Esophagus muscularis mucosa (tissue), 4 donors: ENCODE measurements around the gene ELOB. TPM values are rescaled to one million over a fixed set of nuclear protein-coding genes. Genes with fewer than 3 reads are reported as not detected.
A peak's percentile ranks its signal among the peaks of the same experiment; 100 is the strongest.

Source experiments
- DNase-seq: peaks from one replicate; pipeline ENCODE4 v3.0.0-alpha.2; 2017; ENCODE audit errors: extremely low spot score
- H3K27ac ChIP-seq, 4 donors: fragments of 200-600 bp; sonication (generic); replicated peaks in 1 of 4; 1 replicate in 3 of 4; 2 replicates in 1 of 4; pipeline ENCODE4 v1.5.1; 2016 to 2019; ENCODE audit warnings: mild to moderate bottlenecking in 1 of 4
- H3K27me3 ChIP-seq, 4 donors: fragments of 200-600 bp; sonication (generic); one replicate each; pipeline versions ENCODE4 v1.5.1 to v1.6.0; 2016 to 2019
- H3K36me3 ChIP-seq, 4 donors: fragments of 200-600 bp; sonication (generic); one replicate each; pipeline ENCODE4 v1.5.1; 2016 to 2019
- H3K4me1 ChIP-seq, 4 donors: fragments of 200-600 bp; sonication (generic); one replicate each; pipeline ENCODE4 v1.5.1; 2016 to 2019
- H3K4me3 ChIP-seq, 4 donors: fragments of 200-600 bp; sonication (generic); 1 replicate in 2 of 4; 2 replicates in 2 of 4; pipeline ENCODE4 v1.5.1; 2016 to 2019; ENCODE audit warnings: mild to moderate bottlenecking in 4 of 4, moderate library complexity in 1 of 4
- H3K9me3 ChIP-seq, 4 donors: fragments of 200-600 bp; sonication (generic); 1 replicate in 3 of 4; 2 replicates in 1 of 4; pipeline ENCODE4 v1.5.1; 2016 to 2019
- CTCF ChIP-seq, 3 experiments: fragments of 200-600 bp in 2 of 3; fragments of 450-650 bp in 1 of 3; sonication (generic) in 2 of 3; IDR thresholded peaks; one replicate each; pipeline ENCODE4 v1.5.1; 2017 to 2019; ENCODE audit warnings: antibody characterized with exemption in 3 of 3, mild to moderate bottlenecking in 2 of 3, moderate library complexity in 1 of 3
- EP300 ChIP-seq: sonication (generic); formaldehyde crosslinking; IDR thresholded peaks from one replicate; pipeline ENCODE4 v1.6.1; 2017; ENCODE audit warnings: antibody characterized with exemption
- POLR2A ChIP-seq: fragments of 450-650 bp; IDR thresholded peaks from one replicate; pipeline ENCODE4 v1.6.1; 2017; ENCODE audit warnings: antibody characterized with exemption, moderate library complexity, mild to moderate bottlenecking, low read depth
- POLR2AphosphoS5 ChIP-seq, 2 donors: sonication (generic); formaldehyde crosslinking; IDR thresholded peaks; one replicate each; pipeline ENCODE4 v1.6.1; 2017; ENCODE audit warnings: antibody characterized with exemption in 2 of 2
- WGBS: methylation state at CpG from one replicate; pipeline ENCODE4 v1.1.5; 2018; 5-methylcytosine and 5-hydroxymethylcytosine counted together
- intact Hi-C: fragments of 100-400 bp; cut with DNase I; formaldehyde crosslinking; loops from one replicate; pipeline ENCODE4 v1.15.1; 2023
- total RNA-seq, 4 donors: library from RNA; depleted of rRNA; stranded (reverse); fragments of >200 nt; gene quantifications; one replicate each; pipeline versions ENCODE4 v1.1.0 to v1.2.1, GENCODE V29; 2016

ELOB gene
- total RNA-seq, 4 donors from 2014 or later, result 199 to 229 (median 213) TPM

- Histone ChIP-seq H3K4me3 (peak overlapping the region; percentile 39 to 53 (median 42)), H3K4me1 (peaks cover 6 to 14% (median 12%) of the 10 kb centered on the region in 4 donors), H3K9me3 (no peaks in the 10 kb centered on the region), H3K27me3 (peaks cover 0 to 64% (median 29%) of the 10 kb centered on the region in 4 donors), H3K36me3 (no peaks in the 10 kb centered on the region), H3K27ac (no peak overlapping the region)
- intact Hi-C loops, result no loop called here
- WGBS, result 44% methylated on average over 14 of the region's 79 CpGs
- DNase-seq, result no peak
- no peak for TF ChIP-seq POLR2A
- TF ChIP-seq CTCF (IDR thresholded peaks at IDR 0.05), result no peak
- no peak for TF ChIP-seq POLR2AphosphoS5 (IDR thresholded peaks at IDR 0.05)
- no peak for TF ChIP-seq EP300
These were observed 8.3 kb upstream of the ELOB start for GRCh38 chr16:2785101-2785991.

- Histone ChIP-seq H3K4me3 (peak overlapping the region; percentile 39 to 53 (median 42)), H3K27ac (no peak overlapping the region), H3K4me1 (peaks cover 6 to 14% (median 12%) of the 10 kb centered on the region in 4 donors), H3K36me3 (no peaks in the 10 kb centered on the region), H3K27me3 (peaks cover 0 to 55% (median 28%) of the 10 kb centered on the region in 4 donors), H3K9me3 (no peaks in the 10 kb centered on the region)
- no peak for DNase-seq
- TF ChIP-seq POLR2A (no peak), CTCF (IDR thresholded peaks at IDR 0.05) (no peak), EP300 (no peak), POLR2AphosphoS5 (IDR thresholded peaks at IDR 0.05) (no peak)
- intact Hi-C loops, result no loop called here
- 55% methylated on average over 2 of the region's 15 CpGs for WGBS
These were observed 7.4 kb upstream of the ELOB start for GRCh38 chr16:2784358-2785100.

GRCh38 chr16:2783581-2784357, 6.7 kb upstream of the ELOB start:
- TF ChIP-seq EP300, result no peak
- no peak for TF ChIP-seq CTCF (IDR thresholded peaks at IDR 0.05)
- TF ChIP-seq POLR2A, result no peak
- TF ChIP-seq POLR2AphosphoS5 (IDR thresholded peaks at IDR 0.05), result no peak
- no peak for DNase-seq
- Histone ChIP-seq H3K27me3 (peaks cover 0 to 48% (median 27%) of the 10 kb centered on the region in 4 donors), H3K36me3 (no peaks in the 10 kb centered on the region), H3K27ac (no peak overlapping the region), H3K9me3 (no peaks in the 10 kb centered on the region), H3K4me3 (no peak overlapping the region), H3K4me1 (peaks cover 7 to 20% (median 16%) of the 10 kb centered on the region in 4 donors)
- WGBS, result 89% methylated on average over 13 of the region's 15 CpGs
- intact Hi-C loops, result no loop called here

GRCh38 chr16:2782583-2783351, 5.7 kb upstream of the ELOB start:
- DNase-seq, result no peak
- Histone ChIP-seq H3K4me1 (peaks cover 14 to 29% (median 25%) of the 10 kb centered on the region in 4 donors), H3K9me3 (no peaks in the 10 kb centered on the region), H3K27ac (no peak overlapping the region), H3K27me3 (peaks cover 0 to 38% (median 25%) of the 10 kb centered on the region in 4 donors), H3K36me3 (no peaks in the 10 kb centered on the region), H3K4me3 (no peak overlapping the region)
- WGBS, result 71% methylated on average over 18 of the region's 20 CpGs
- intact Hi-C loops, result no loop called here
- no peak for TF ChIP-seq CTCF (IDR thresholded peaks at IDR 0.05)
- TF ChIP-seq POLR2A, result no peak
- no peak for TF ChIP-seq EP300
- no peak for TF ChIP-seq POLR2AphosphoS5 (IDR thresholded peaks at IDR 0.05)
